ENCODE data around the gene SLPI.

SLPI gene

GRCh38 chr20:45248609-45249008 lies 5.8 kb downstream of the SLPI start:
- Histone ChIP-seq H3K9me3 (no peaks in the 10 kb centered on the region), H3K27ac (no peak overlapping the region), H3K4me3 (ENCODE audit: low read depth in 1 of 2, low read length in 1 of 2) (no peak overlapping the region), H3K4me1 (ENCODE audit: control insufficient read depth in 1 of 2, insufficient read depth in 1 of 2, low read depth in 1 of 2, low read length in 1 of 2) (peaks cover 53 to 71% of the 10 kb centered on the region in 2 experiments), H3K27me3 (no peaks in the 10 kb centered on the region), H3K36me3 (no peaks in the 10 kb centered on the region)
- TF ChIP-seq CTCF (IDR thresholded peaks at IDR 0.05): no peak

- Histone ChIP-seq H3K27ac (peak overlapping the region; percentile 7), H3K4me1 (ENCODE audit: control insufficient read depth in 1 of 2, insufficient read depth in 1 of 2, low read depth in 1 of 2, low read length in 1 of 2) (peaks cover 45 to 63% of the 10 kb centered on the region in 2 experiments), H3K27me3 (no peaks in the 10 kb centered on the region), H3K4me3 (ENCODE audit: low read depth in 1 of 2, low read length in 1 of 2) (no peak overlapping the region), H3K9me3 (no peaks in the 10 kb centered on the region), H3K36me3 (no peaks in the 10 kb centered on the region)
- no peak for TF ChIP-seq CTCF (IDR thresholded peaks at IDR 0.05)
Measured at GRCh38 chr20:45247865-45248264, 6.5 kb downstream of the SLPI start.

DNA sequence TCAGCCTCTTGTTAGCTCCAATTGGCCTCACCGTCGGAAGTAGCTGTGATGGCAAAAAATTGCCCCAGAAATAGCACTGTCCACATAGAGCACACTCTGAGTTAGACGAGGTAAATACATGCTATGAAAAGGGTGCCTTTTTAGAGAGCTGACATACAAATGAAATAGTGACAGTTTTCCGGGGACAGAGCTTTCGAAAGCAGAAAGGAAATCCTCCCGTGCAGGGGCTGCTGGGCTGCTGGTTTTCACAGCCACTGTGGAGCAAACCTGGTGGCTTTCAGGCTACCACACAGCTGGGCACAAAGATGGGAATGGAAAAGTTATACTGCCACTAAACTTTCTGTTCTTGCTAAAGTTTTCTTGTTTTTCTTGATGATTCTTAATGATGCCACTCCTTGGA lies 8.3 kb downstream of the SLPI start:
- Histone ChIP-seq H3K4me1 (ENCODE audit: control insufficient read depth in 1 of 2, insufficient read depth in 1 of 2, low read depth in 1 of 2, low read length in 1 of 2) (peaks cover 29 to 46% of the 10 kb centered on the region in 2 experiments), H3K36me3 (no peaks in the 10 kb centered on the region), H3K9me3 (no peaks in the 10 kb centered on the region), H3K27me3 (no peaks in the 10 kb centered on the region), H3K27ac (peak overlapping the region; percentile 77), H3K4me3 (ENCODE audit: low read depth in 1 of 2, low read length in 1 of 2) (peak overlapping the region; percentile 11 to 33)
- no peak for TF ChIP-seq CTCF (IDR thresholded peaks at IDR 0.05)

DNA sequence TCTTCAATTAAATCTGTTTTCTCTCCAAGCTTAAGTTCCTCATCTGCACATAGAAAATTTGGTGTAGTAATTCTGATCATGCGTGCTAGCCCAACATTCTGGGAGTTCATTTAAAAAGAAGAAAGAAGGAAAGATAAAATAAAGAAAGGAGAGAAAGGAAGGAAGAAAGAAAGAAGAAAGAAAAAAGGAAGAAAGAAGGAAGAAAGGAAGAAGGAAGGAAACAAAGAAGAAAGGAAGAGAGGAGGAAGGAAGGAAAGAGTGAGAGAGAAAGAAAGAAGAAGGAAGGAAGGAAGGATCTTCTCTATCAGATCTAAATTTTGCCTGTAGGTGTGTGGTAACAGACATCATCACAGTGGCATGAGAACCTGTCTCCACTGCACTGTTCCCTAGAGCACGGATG lies 16.2 kb downstream of the SLPI start:
- H3K4me3 ChIP-seq (ENCODE audit: low read depth in 1 of 2, low read length in 1 of 2): no peak overlapping the region
- no peak overlapping the region for H3K27ac ChIP-seq
- no peaks in the 10 kb centered on the region for H3K36me3 ChIP-seq
- H3K4me1 ChIP-seq (ENCODE audit: control insufficient read depth in 1 of 2, insufficient read depth in 1 of 2, low read depth in 1 of 2, low read length in 1 of 2): peaks cover 4 to 5% of the 10 kb centered on the region in 2 experiments
- H3K27me3 ChIP-seq: no peaks in the 10 kb centered on the region
- no peak for TF ChIP-seq CTCF (IDR thresholded peaks at IDR 0.05)
- no peaks in the 10 kb centered on the region for H3K9me3 ChIP-seq

GRCh38 chr20:45235995-45236394 lies 18.4 kb downstream of the SLPI start:
- Histone ChIP-seq H3K4me1 (ENCODE audit: control insufficient read depth in 1 of 2, insufficient read depth in 1 of 2, low read depth in 1 of 2, low read length in 1 of 2) (peaks cover 4 to 5% of the 10 kb centered on the region in 2 experiments), H3K27ac (no peak overlapping the region), H3K36me3 (no peaks in the 10 kb centered on the region), H3K9me3 (no peaks in the 10 kb centered on the region), H3K27me3 (no peaks in the 10 kb centered on the region), H3K4me3 (ENCODE audit: low read depth in 1 of 2, low read length in 1 of 2) (no peak overlapping the region)
- TF ChIP-seq CTCF (IDR thresholded peaks at IDR 0.05): peak; percentile 62

DNA sequence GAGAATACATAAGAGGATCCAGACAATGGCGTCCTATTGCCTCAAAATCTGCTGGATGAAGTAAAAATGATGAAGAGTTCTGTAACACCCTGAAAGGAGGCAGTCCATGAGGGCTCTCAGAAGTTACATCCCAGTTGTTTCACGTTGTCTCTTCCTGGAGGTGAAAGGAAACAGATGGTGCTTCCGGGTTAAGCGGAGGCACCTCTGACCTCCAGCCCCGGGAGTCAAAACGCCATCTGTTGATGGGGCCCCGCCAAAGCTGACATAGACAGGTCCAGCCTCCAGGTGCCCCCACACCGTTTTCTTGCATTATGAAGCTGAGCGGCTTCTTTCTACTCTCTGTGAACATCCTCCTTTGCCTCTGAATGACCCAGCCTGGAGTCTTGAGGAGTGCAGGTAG lies 23.7 kb downstream of the SLPI start:
- Histone ChIP-seq H3K9me3 (no peaks in the 10 kb centered on the region), H3K27ac (no peak overlapping the region), H3K27me3 (peaks cover 25% of the 10 kb centered on the region), H3K4me3 (ENCODE audit: low read depth in 1 of 2, low read length in 1 of 2) (no peak overlapping the region), H3K36me3 (no peaks in the 10 kb centered on the region), H3K4me1 (ENCODE audit: control insufficient read depth in 1 of 2, insufficient read depth in 1 of 2, low read depth in 1 of 2, low read length in 1 of 2) (peaks cover 0 to 9% of the 10 kb centered on the region in 2 experiments)
- TF ChIP-seq CTCF (IDR thresholded peaks at IDR 0.05): no peak

Measured in neutrophil (primary cell).